Fibroblast of lung (primary cell): ENCODE data around the gene DSTN. TPM values are rescaled to one million over a fixed set of nuclear protein-coding genes. Genes with fewer than 3 reads are reported as not detected.

ENCODE experiments used
- DNase-seq, 2 donors: peaks; one replicate each; pipeline versions ENCODE4 v3.0.0 to v3.0.0-alpha.2; 2010; ENCODE audit warnings: low read depth in 2 of 2
- H2AFZ ChIP-seq: 2 replicates; pipeline ENCODE4 v1.5.1; 2012; ENCODE audit warnings: low read length, control low read depth, inconsistent platforms
- H3K27ac ChIP-seq: 2 replicates; pipeline ENCODE4 v1.5.1; 2011; ENCODE audit warnings: low read length, control low read depth; ENCODE audit not compliant: insufficient read depth
- H3K27me3 ChIP-seq: 2 replicates; pipeline ENCODE4 v1.5.1; 2011; ENCODE audit warnings: mild to moderate bottlenecking, low read length; ENCODE audit not compliant: control insufficient read depth, insufficient read depth
- H3K36me3 ChIP-seq: 2 replicates; pipeline ENCODE4 v1.5.1; 2011; ENCODE audit warnings: low read length; ENCODE audit not compliant: control insufficient read depth, insufficient read depth
- H3K4me1 ChIP-seq: 2 replicates; pipeline ENCODE4 v1.5.1; 2011; ENCODE audit warnings: low read length; ENCODE audit not compliant: control insufficient read depth, insufficient read depth; ENCODE audit errors: extremely low read depth
- H3K4me2 ChIP-seq: 2 replicates; pipeline ENCODE4 v1.5.1; 2011; ENCODE audit warnings: low read length, control low read depth; ENCODE audit not compliant: insufficient read depth; ENCODE audit errors: extremely low read depth
- H3K4me3 ChIP-seq, 4 experiments: fragments of 200-600 bp in 1 of 4; sonication (generic) in 1 of 4; replicated peaks in 1 of 4; 2 replicates each; pipeline ENCODE4 v1.5.1; 2011 to 2016; ENCODE audit warnings: low read length in 4 of 4, low read depth in 3 of 4, mild to moderate bottlenecking in 3 of 4, control low read depth in 2 of 4, inconsistent platforms in 1 of 4, mixed read lengths in 1 of 4; ENCODE audit not compliant: insufficient read depth in 1 of 4; ENCODE audit errors: control extremely low read depth in 1 of 4
- H3K79me2 ChIP-seq: 2 replicates; pipeline ENCODE4 v1.5.1; 2012; ENCODE audit warnings: mild to moderate bottlenecking, low read length, inconsistent platforms; ENCODE audit not compliant: control insufficient read depth, insufficient read depth
- H3K9ac ChIP-seq: 2 replicates; pipeline ENCODE4 v1.5.1; 2011; ENCODE audit warnings: mild to moderate bottlenecking, low read length, control low read depth; ENCODE audit not compliant: insufficient read depth
- H3K9me3 ChIP-seq: 2 replicates; pipeline ENCODE4 v1.5.1; 2012; ENCODE audit warnings: low read depth, low read length; ENCODE audit not compliant: control insufficient read depth, insufficient read depth
- H4K20me1 ChIP-seq: 2 replicates; pipeline ENCODE4 v1.5.1; 2011; ENCODE audit warnings: low read length; ENCODE audit not compliant: control insufficient read depth, insufficient read depth; ENCODE audit errors: extremely low read depth
- EZH2 ChIP-seq: IDR thresholded peaks from 2 replicates; pipeline ENCODE4 v1.5.1; 2012; ENCODE audit warnings: low read length, control low read depth, mild to moderate bottlenecking; ENCODE audit errors: missing control alignments
- polyA plus RNA-seq, 2 donors: library from polyadenylated mRNA; depleted of rRNA in 1 of 2; stranded (reverse) in 1 of 2; unstranded in 1 of 2; fragments of >200 nt; gene quantifications; 2 replicates each; pipeline ENCODE4 v1.2.1, GENCODE V29; 2011 to 2012; ENCODE audit warnings: missing spikeins in 1 of 2
- total RNA-seq: library from RNA; depleted of rRNA; stranded (reverse); fragments of >200 nt; gene quantifications from 2 replicates; pipeline ENCODE4 v1.2.1, GENCODE V29; 2014
- TF ChIP-seq, protein P1 (sequence below), 2 donors: IDR thresholded peaks in 1 of 2; conservative IDR thresholded peaks in 1 of 2; 1 replicate in 1 of 2; 2 replicates in 1 of 2; pipeline ENCODE4 v1.5.1; 2011 to 2012; ENCODE audit warnings: low read length in 2 of 2, control low read depth in 1 of 2, inconsistent platforms in 1 of 2, low read depth in 1 of 2, mild to moderate bottlenecking in 1 of 2

DSTN gene
- total and polyA plus RNA-seq, 2 donors (not counting 1 experiment from before 2014, with no cell fraction given) = 289 to 737 TPM

DNA sequence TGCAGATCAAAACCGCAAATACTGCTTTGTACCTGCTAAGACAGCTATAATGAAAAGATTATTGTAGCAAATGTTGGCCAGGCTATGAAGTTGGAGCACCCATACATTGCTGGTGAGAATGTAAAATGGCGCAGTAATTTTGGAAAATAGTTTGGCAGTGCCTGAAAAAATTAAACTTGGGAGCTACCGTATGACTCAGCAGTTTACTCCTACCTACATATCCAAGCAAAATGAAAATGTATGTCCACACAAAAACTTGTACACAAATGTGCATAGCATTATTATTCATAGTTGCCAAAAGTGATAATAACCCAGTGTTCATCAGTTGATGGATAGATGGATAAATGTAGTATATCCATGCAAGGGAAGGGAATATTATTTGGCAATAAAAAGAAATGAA is 13.3 kb downstream of the DSTN start:
- Histone ChIP-seq H3K9ac (no peak overlapping the region), H3K4me1 (peaks cover 4% of the 10 kb centered on the region), H3K4me2 (no peak overlapping the region), H3K36me3 (no peaks in the 10 kb centered on the region), H3K4me3 (no peak overlapping the region), H3K27ac (no peak overlapping the region), H3K9me3 (no peaks in the 10 kb centered on the region), H4K20me1 (peaks cover 14% of the 10 kb centered on the region), H3K27me3 (no peaks in the 10 kb centered on the region), H3K79me2 (peaks cover 93% of the 10 kb centered on the region), H2AFZ (no peak overlapping the region)
- DNase-seq = no peak
- TF ChIP-seq, protein P1, sequence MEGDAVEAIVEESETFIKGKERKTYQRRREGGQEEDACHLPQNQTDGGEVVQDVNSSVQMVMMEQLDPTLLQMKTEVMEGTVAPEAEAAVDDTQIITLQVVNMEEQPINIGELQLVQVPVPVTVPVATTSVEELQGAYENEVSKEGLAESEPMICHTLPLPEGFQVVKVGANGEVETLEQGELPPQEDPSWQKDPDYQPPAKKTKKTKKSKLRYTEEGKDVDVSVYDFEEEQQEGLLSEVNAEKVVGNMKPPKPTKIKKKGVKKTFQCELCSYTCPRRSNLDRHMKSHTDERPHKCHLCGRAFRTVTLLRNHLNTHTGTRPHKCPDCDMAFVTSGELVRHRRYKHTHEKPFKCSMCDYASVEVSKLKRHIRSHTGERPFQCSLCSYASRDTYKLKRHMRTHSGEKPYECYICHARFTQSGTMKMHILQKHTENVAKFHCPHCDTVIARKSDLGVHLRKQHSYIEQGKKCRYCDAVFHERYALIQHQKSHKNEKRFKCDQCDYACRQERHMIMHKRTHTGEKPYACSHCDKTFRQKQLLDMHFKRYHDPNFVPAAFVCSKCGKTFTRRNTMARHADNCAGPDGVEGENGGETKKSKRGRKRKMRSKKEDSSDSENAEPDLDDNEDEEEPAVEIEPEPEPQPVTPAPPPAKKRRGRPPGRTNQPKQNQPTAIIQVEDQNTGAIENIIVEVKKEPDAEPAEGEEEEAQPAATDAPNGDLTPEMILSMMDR (conservative IDR thresholded peaks at IDR 0.05 in 1 of 2, IDR thresholded peaks at IDR 0.05 in 1 of 2; ENCODE audit: low read depth in 1 of 2, low read length in 2 of 2) = no peak
- TF ChIP-seq EZH2 = no peak

- Histone ChIP-seq H3K9me3 (no peaks in the 10 kb centered on the region), H3K4me3 (no peak overlapping the region), H3K4me1 (peaks cover 6% of the 10 kb centered on the region), H3K4me2 (no peak overlapping the region), H3K9ac (no peak overlapping the region), H4K20me1 (peaks cover 16% of the 10 kb centered on the region), H3K36me3 (no peaks in the 10 kb centered on the region), H3K27me3 (no peaks in the 10 kb centered on the region), H3K79me2 (peaks cover 90% of the 10 kb centered on the region), H3K27ac (no peak overlapping the region), H2AFZ (no peak overlapping the region)
- TF ChIP-seq EZH2 = no peak
- TF ChIP-seq, protein P1 (conservative IDR thresholded peaks at IDR 0.05 in 1 of 2, IDR thresholded peaks at IDR 0.05 in 1 of 2; ENCODE audit: low read depth in 1 of 2, low read length in 2 of 2) = no peak
- peak in 1 of 2 donors; percentile 27 for DNase-seq
Measured at GRCh38 chr20:17584689-17585088, 14.8 kb downstream of the DSTN start.

GRCh38 chr20:17586250-17586649 is 16.4 kb downstream of the DSTN start:
- no peak for TF ChIP-seq EZH2
- TF ChIP-seq, protein P1 (conservative IDR thresholded peaks at IDR 0.05 in 1 of 2, IDR thresholded peaks at IDR 0.05 in 1 of 2; ENCODE audit: low read depth in 1 of 2, low read length in 2 of 2) = no peak
- H3K9ac ChIP-seq = no peak overlapping the region
- H3K4me1 ChIP-seq = peaks cover 5% of the 10 kb centered on the region
- H3K9me3 ChIP-seq = no peaks in the 10 kb centered on the region
- no peak for DNase-seq
- no peak overlapping the region for H3K4me2 ChIP-seq
- H3K36me3 ChIP-seq = no peaks in the 10 kb centered on the region
- H3K79me2 ChIP-seq = peaks cover 89% of the 10 kb centered on the region
- H4K20me1 ChIP-seq = peaks cover 19% of the 10 kb centered on the region
- no peaks in the 10 kb centered on the region for H3K27me3 ChIP-seq
- no peak overlapping the region for H2AFZ ChIP-seq
- H3K27ac ChIP-seq = no peak overlapping the region
- no peak overlapping the region for H3K4me3 ChIP-seq
